Measurements from ENCODE around the gene STH.

DNA sequence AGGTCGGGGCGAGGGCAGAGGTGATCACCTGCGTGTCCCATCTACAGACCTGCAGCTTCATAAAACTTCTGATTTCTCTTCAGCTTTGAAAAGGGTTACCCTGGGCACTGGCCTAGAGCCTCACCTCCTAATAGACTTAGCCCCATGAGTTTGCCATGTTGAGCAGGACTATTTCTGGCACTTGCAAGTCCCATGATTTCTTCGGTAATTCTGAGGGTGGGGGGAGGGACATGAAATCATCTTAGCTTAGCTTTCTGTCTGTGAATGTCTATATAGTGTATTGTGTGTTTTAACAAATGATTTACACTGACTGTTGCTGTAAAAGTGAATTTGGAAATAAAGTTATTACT is 28.9 kb downstream of the STH start:
- TF ChIP-seq, protein P1, sequence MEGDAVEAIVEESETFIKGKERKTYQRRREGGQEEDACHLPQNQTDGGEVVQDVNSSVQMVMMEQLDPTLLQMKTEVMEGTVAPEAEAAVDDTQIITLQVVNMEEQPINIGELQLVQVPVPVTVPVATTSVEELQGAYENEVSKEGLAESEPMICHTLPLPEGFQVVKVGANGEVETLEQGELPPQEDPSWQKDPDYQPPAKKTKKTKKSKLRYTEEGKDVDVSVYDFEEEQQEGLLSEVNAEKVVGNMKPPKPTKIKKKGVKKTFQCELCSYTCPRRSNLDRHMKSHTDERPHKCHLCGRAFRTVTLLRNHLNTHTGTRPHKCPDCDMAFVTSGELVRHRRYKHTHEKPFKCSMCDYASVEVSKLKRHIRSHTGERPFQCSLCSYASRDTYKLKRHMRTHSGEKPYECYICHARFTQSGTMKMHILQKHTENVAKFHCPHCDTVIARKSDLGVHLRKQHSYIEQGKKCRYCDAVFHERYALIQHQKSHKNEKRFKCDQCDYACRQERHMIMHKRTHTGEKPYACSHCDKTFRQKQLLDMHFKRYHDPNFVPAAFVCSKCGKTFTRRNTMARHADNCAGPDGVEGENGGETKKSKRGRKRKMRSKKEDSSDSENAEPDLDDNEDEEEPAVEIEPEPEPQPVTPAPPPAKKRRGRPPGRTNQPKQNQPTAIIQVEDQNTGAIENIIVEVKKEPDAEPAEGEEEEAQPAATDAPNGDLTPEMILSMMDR (IDR thresholded peaks at IDR 0.05): no peak
- TF ChIP-seq POLR2A (IDR thresholded peaks at IDR 0.05) (no peak), EP300 (IDR thresholded peaks at IDR 0.05) (no peak), POLR2AphosphoS5 (IDR thresholded peaks at IDR 0.05) (no peak)

Measured in sigmoid colon (tissue), 4 donors.